T-helper 9 cell (primary cell): Measurements from ENCODE around the gene AUTS2.
"Not testable (repeated sequence)": the region's sequence is repeated elsewhere in the genome, so short reads cannot be mapped to it uniquely, and the experiment has no call there.

Experiments
- DNase-seq: peaks from one replicate; pipeline ENCODE4 v3.0.0-alpha.2; 2020

The AUTS2 gene

GRCh38 chr7:70219061-70219460, 620.8 kb downstream of the AUTS2 start:
- DNase-seq, result no peak

DNA sequence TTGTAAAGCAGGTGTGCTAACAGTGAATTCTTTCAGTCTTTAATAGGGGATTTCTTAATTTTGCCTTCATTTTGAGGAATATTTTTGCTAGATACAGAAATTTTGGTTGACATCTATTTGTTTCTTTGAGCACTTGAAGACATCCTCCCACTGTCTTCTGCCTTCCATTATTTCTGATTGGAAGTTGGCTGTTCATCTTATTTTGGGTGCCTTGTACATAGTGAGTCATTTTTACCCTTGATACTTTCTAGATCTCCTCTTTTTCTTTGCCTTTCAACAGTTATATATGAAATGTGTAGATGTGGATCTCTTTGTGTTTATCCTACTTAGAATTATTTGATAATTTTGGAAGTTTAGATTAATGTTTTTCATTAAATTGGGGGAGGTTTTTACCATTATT, 631.0 kb downstream of the AUTS2 start:
- no peak for DNase-seq

GRCh38 chr7:70230761-70231160, 632.5 kb downstream of the AUTS2 start:
- no peak for DNase-seq

GRCh38 chr7:70233776-70234175, 635.5 kb downstream of the AUTS2 start:
- DNase-seq, result no peak

DNA sequence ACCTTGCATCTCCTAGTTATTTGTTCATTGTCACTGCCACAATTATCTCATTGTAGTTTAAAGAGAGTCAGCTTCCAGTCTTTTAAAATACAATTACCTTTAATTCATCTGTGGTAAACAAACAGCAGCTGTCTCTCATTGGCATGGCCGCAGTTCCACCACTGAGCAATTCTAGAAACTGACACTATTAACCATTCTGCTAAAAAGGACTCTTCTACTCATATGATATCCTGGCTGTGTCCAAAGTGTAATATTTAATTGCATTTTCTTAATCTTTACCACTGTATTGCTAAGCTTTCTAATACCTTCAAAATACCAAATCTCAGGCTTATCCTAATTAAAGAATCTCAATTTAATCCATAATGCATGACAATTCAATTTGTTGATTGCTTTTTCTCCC, 639.0 kb downstream of the AUTS2 start:
- DNase-seq, result no peak

DNA sequence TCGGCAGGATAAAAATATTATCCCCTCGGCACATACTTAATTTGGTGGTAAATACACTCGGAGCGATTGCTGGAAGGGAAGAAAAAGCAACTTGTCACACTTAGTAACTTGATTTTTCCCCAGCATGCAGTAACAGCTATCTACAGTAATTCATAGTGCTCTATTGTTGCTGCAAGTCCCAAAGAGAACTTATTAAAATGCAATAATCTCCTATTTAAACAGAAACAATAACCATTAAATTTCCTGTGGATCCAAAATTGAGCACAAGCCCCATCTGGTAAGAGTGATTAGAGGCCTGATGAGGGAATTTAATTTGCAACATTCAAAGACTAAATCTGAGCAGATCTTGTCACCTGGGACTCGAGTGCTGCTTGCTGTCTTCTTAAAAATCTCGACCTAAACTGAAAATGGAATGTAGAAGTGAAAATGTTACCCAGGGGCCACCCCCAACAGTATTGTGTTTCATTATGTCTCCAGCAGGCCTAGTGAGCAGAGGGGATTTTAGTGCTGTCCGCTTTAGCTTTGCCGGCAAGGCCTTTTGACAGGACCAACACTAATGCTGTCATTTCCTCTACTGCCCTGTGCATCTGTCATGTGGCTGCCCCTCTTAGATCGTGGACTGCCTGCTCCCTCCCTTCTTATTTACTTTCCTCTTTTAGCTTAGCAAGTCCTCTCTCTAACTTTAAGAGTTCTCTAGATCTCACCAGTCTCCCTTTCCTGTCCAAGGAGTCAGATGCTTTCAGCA, 639.7 kb downstream of the AUTS2 start:
- no peak for DNase-seq

DNA sequence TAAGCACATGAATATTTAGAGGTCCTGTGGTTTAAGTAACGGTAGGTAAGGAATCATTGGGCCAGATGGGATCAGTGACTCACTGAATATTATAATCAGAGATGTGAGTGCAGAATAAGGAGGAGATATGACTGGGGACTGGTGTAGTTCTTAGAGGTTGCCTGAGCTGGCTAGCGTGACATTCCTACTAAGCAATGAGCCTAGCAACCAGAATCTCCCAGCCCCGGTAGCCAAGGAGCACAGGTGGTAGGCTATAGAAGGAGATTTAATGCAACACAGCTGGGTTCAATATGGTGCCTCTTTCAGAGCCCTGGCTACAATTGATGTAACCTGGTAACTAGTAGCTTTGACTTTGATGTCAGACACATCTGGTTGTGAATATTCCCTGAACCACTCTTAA, 641.6 kb downstream of the AUTS2 start:
- DNase-seq, result no peak

DNA sequence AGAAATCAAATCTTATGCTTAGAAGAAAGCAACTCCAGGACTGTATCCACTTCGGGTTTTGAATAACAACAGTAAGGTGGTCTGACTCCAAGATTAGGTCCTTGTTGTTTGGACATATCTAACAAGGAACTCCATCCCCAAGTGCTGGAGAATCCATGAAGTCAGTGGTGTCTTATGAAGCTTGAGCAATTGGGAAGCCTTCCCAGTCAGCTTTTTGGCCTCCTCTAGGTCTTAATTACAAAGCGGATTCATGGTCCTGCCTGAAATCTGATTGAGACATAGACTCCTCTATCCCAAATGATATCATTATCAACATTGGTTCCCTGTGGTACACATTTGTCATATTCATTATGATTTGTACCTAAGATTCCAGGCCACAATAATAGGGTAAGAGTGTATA, 642.6 kb downstream of the AUTS2 start:
- DNase-seq, result no peak

GRCh38 chr7:70241536-70242175, 643.4 kb downstream of the AUTS2 start:
- no peak for DNase-seq

DNA sequence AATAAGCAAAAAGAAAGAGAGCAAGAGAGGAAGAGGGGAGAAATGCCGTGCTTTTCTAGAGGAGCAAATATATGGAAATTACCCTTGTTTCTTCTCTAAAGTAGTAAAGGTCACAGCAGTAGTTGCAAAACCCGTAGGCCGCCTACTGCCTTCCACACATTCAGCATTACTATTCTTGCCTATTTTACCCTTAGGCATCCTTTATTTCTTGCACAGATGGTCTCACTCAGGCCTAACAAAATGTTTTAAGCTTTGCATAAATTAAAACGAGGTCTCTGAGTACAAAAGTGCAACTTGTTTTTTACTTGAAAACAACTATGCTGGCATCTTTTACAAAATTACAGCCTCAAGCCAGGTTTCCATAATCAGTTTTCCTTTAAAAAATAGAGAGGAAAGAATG, 644.6 kb downstream of the AUTS2 start:
- DNase-seq, result no peak

DNA sequence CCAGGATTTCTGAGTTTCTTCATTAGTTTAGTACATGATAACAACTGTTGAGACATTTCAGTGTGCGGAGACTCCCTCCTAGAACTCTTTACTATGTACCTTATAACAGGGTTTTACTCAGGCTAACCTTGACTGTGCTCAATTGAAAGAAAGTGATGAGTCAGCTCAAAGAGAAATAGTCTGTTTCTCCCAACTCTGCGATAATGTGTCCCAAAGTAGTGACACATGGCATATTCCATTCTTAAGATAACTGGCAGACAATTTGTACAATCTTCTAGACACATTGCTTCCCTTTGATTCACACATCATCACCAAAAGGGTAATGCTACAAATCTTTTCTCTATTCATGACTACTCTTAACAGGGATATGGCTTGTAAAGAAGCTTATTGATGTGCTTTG, 645.2 kb downstream of the AUTS2 start:
- no peak for DNase-seq

DNA sequence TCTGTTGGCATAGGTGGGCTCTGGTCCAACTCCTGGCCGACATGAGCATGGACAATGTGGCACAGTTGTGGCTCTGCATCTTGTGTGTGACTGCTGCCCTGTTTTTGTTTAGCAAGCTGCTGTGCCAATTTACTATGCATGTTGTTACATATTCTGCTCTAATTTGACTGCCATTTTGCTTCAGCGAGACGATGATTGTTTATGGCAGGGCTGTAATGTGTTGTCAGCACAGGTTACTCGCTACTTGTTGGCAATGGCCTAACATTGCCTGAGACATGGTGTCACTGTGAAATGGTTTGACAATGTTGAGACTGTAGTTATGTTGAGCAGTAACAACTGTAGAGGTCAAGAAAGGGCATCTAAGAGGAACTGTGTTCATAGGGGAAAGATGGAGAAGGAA, 659.6 kb downstream of the AUTS2 start:
- no peak for DNase-seq

- no peak for DNase-seq
Observed at GRCh38 chr7:70259502-70259901, 661.2 kb downstream of the AUTS2 start.

DNA sequence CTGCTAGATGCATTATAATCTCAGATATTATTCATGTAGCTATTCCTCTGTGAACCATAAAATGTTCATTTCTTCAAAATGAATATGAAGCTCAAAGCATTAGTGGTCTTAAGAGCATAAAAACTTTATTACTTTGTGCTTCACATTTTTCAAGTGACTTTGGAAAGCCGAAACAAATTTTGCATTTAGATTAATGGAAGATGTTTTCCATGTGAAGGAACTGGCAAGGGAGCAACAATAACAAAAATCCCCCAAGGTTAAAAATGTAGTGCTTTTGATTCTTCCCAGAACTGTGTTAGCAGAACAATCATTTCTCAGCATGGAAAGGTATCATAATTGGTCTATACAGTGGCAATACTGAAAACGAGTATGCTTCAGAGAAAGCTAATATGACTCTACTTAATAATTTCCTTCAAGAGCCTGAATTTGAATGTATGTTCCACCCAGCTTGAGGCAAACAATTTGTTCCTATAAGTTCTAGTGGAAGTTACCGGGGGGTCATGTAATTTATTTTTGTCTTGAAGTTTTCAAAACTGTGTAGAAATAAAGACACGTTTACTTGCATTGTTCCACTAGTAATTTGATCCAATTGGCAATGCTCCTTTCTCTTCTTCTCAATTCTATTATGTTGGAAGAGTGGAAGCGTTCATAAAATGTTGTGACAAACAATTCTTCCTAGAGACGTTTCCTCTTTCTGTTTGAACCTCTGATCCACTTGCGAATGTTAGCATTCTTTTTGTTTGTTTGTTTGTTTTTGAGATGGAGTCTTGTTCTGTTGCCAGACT, 665.4 kb downstream of the AUTS2 start:
- DNase-seq, result no peak

DNA sequence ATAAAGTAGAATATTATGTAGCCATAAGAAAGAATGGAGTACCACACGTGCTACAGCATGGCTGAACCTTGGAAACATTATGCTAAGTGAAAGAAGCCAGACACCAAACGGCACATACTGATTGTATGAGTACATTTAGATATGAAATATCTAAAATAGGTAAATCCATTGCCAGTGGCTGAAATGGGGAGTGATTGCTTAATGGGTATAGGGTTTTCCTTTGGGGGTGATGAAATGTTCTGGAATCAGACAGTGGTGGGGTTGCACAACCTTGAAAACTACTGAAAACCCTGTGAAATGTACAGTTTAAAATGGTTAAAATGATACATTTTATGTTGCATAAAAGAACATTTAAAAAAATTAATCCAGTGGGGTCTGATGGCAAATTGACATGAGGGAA, 667.9 kb downstream of the AUTS2 start:
- DNase-seq, result no peak

- no peak for DNase-seq
Observed at GRCh38 chr7:70267381-70268120, 669.3 kb downstream of the AUTS2 start.

DNA sequence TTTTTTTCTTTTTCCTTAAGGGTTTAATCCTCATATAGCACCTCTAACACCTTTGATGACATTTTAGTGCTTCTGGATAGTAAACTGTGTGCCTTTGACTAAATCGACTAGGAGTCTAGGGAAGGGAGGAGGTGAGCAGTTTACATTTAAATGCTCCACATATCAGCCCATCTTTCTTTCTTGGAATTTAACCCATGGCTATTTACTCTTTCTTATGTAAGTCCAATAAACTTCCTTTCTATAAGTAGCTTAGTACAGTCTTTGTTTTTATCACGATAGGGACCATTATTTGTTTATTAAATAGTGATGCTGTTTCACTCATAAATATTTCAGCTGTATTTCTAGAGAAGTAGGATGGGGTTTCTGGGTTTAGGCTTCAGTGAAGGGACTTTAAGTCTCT, 669.9 kb downstream of the AUTS2 start:
- no peak for DNase-seq

DNA sequence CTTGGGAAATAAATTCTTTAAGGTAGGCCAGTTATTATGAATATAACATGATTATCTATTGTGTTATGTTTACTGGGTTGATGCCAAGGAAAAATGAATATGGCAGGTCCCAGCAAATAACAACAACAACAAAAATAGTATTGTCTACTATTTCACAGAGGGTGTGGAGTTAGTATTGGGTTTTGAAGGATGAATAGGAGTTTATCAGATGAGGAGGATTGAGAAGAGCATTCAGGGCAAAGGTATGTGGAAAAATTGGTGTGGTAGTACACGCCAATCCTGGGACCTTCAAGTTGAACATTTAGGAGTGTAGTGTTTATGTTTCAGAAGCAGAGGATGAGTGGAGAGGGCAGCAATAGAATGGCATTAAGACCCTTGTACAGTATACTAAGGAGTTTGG, 671.9 kb downstream of the AUTS2 start:
- DNase-seq, result no peak

DNA sequence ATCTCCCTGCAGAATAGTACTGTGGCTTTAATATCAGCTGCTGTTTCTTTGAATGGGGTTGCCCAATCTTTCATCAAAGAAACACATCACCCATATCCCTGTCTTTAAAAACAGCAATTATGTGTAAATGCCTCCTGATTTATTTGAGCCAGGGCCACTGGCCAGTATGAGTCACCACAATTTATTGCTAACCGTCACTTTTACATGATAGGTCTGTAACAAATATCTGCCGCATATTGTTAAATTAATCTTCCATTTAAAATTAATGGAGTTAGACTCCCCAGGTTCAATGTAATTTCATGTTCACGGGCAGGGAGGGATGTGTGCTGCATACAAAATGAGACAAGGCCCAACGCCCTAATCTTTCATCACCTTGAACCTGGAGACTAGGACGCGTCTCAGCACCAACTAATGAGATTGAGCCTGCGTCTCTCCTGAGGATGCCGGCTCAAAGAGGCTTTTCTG, 673.4 kb downstream of the AUTS2 start:
- no peak for DNase-seq

DNA sequence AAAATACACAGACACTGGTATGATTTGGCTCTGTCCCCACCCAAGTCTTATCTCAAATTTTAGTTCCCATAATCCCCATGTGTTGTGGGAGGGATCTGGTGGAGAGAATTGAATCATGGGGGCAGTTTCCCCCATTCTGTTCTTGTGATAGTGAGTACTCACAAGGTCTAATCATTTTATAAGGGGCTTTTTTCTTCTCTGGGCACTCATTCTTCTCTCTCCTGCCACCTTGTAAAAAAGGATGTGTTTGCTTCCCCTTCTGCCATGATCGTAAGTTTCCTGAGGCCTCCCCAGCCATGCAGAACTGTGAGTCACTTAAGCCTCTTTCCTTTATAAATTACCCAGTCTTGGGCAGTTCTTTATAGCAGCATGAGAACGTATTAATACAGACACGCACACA, 677.3 kb downstream of the AUTS2 start:
- not testable (repeated sequence) for DNase-seq

DNA sequence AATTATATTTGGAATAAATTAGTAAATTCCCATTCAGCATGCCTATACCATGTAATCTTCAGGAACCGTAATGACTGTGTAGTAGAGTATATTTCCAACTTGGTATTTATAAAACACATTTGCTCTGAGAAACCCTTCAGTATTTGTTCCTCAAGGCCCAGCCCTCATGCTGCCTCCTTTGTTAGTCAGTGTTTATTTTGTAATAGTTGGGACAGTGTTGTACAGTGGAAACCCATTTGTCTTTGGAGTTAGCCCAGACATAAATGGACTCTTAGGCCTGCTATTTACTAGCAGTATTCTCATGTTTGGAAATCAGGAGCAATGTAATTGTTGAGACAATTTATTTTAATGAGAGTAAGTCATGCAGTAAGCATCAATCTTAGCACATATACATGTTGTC, 686.9 kb downstream of the AUTS2 start:
- no peak for DNase-seq

DNA sequence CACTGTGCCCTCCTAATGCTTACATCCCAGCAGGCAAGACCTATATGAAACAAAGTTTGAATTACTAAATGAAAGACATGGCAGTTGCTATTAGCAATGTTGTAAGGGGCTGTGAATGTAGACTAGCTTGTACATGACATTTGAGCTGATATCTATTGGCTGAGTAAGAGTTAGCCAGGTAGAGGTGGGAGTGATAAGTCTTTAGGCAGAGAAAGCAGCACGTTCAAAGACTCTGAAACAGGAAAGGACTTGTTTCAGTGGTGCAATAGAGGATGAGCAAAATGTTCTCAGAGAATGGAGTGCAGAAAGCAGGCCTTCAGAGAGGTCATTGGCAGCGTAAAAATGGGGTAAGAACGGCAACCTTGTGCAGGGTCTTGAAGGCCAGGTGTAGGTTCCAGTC, 687.6 kb downstream of the AUTS2 start:
- DNase-seq, result no peak

DNA sequence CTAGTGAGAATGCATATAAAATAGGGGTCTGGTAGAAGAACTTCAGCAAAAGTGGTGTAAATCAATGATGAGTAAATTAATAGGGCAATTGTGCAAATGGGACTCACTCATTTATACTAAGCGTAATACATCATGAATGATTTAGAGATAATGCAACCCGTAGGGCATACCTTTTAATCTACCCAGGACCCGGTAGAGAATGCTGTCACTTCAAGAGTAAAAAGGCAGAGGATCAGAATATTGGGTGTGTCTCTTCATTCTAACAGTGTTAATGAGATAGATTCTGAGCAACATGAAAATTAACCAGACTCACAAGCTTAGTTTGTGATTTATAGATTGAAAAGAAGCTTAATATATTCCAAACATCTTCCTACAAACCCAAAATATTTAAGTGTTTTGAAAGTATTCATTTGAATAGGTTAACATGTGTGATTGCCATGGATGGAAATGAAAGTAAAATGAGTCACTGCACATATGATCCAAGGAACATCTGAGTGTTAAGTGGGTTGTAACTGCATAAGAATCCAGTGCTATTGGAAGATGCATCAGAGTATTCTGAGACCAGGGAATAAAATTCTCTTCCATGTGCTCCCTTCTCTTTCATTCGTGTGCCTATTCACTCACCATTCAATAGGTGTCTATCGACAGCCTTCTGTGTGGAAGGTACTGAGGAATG, 690.6 kb downstream of the AUTS2 start:
- no peak for DNase-seq
